ENCODE data around the gene EPRS1.

DNA sequence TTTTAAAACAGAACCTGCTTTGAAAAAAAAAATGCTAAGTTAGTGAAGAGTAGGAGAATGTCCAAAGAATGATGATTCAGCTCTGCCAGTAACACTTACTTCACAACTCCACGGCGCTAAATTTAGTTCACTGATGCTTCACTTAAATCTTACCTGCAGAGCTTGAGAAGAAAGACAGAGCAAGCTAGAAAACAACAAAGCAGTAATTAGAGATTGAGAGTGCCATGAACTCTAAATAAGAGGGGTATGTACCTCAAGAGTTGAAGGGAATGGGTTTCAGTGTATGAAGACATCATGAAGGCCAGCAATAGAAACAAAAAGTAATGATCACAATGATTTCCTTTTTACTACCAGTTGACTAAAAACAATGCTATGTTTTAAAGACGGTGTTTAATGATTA lies 32.8 kb downstream of the EPRS1 start:
- TF ChIP-seq POLR2A (IDR thresholded peaks at IDR 0.05): no peak
- TF ChIP-seq, protein P1, sequence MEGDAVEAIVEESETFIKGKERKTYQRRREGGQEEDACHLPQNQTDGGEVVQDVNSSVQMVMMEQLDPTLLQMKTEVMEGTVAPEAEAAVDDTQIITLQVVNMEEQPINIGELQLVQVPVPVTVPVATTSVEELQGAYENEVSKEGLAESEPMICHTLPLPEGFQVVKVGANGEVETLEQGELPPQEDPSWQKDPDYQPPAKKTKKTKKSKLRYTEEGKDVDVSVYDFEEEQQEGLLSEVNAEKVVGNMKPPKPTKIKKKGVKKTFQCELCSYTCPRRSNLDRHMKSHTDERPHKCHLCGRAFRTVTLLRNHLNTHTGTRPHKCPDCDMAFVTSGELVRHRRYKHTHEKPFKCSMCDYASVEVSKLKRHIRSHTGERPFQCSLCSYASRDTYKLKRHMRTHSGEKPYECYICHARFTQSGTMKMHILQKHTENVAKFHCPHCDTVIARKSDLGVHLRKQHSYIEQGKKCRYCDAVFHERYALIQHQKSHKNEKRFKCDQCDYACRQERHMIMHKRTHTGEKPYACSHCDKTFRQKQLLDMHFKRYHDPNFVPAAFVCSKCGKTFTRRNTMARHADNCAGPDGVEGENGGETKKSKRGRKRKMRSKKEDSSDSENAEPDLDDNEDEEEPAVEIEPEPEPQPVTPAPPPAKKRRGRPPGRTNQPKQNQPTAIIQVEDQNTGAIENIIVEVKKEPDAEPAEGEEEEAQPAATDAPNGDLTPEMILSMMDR (IDR thresholded peaks at IDR 0.05): no peak
